GM12875 (cell line): ENCODE results near the gene HACE1.

Experiments used
- H3K4me3 ChIP-seq: one replicate; pipeline ENCODE4 v1.5.1; 2011; ENCODE audit warnings: low read depth, low read length, control low read depth
- TF ChIP-seq, protein P1 (sequence below): IDR thresholded peaks from 2 replicates; pipeline ENCODE4 v1.5.1; 2011; ENCODE audit warnings: low read depth, mild to moderate bottlenecking, control low read depth, inconsistent platforms, low read length, moderate library complexity, borderline replicate concordance; ENCODE audit not compliant: insufficient read depth

HACE1 gene

GRCh38 chr6:104729433-104729832 lies 130.3 kb downstream of the HACE1 start:
- no peak overlapping the region for H3K4me3 ChIP-seq
- TF ChIP-seq, protein P1, sequence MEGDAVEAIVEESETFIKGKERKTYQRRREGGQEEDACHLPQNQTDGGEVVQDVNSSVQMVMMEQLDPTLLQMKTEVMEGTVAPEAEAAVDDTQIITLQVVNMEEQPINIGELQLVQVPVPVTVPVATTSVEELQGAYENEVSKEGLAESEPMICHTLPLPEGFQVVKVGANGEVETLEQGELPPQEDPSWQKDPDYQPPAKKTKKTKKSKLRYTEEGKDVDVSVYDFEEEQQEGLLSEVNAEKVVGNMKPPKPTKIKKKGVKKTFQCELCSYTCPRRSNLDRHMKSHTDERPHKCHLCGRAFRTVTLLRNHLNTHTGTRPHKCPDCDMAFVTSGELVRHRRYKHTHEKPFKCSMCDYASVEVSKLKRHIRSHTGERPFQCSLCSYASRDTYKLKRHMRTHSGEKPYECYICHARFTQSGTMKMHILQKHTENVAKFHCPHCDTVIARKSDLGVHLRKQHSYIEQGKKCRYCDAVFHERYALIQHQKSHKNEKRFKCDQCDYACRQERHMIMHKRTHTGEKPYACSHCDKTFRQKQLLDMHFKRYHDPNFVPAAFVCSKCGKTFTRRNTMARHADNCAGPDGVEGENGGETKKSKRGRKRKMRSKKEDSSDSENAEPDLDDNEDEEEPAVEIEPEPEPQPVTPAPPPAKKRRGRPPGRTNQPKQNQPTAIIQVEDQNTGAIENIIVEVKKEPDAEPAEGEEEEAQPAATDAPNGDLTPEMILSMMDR: no peak

- TF ChIP-seq, protein P1: no peak
- H3K4me3 ChIP-seq: no peak overlapping the region
These were observed 131.3 kb downstream of the HACE1 start for GRCh38 chr6:104728448-104728847.

DNA sequence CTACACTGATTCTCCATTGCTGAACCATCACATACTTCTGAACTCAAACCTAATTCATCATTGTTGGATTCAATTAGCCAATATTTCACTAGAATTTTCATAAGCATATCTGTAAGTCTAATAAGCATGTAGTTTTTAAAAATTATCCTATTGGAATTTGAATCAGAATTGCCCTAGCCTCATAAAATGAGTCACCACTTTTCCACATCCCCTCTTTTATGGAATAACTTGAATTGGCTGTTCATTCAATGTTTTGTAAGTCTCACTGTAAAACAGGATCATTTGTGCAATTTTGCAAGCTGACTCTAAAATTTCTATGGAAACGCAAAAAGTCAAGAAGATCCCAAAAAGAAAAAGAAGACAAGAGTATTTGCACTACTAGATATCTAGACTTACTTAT lies 141.0 kb downstream of the HACE1 start:
- TF ChIP-seq, protein P1: no peak
- no peak overlapping the region for H3K4me3 ChIP-seq

- H3K4me3 ChIP-seq: no peak overlapping the region
- TF ChIP-seq, protein P1: no peak
These were observed 142.9 kb downstream of the HACE1 start for GRCh38 chr6:104716858-104717257.

GRCh38 chr6:104714796-104715195 lies 144.9 kb downstream of the HACE1 start:
- TF ChIP-seq, protein P1: no peak
- H3K4me3 ChIP-seq: no peak overlapping the region

DNA sequence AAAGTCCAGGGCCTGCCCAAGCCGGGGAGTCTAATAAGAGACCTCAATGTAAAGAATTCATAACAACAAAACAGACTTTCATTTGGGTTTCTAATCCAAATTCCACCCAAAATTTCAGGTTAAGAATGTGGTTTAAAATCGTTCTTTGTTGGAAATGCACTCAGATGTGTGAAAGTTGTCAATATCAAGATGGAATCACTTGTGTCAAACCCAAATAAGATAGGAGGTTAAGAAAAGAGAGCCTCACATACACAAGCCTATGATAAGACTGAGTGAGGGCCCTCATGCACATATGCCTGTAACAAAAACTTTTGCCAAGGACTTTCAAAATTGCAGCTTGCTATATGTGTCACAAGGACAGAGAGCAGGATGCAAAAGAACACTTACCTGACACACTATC lies 145.7 kb downstream of the HACE1 start:
- TF ChIP-seq, protein P1: no peak
- H3K4me3 ChIP-seq: no peak overlapping the region

DNA sequence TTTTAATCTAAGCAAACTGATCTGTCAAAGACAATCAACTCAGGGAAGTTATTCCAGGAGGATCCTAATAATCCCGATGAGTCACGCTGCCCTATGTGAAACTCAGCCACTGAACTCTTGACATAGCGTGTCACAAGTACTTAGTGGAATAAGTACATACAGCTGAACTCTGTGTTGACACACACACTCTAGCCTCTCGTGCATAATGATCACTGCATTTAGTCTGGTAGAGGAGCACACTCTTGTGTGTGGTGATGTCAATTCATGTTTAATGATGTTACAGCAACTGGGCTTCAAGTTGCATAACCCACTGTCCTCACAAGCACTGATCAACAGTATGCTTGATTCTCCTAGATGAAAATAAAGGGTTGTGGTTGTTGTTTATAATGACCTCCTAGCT lies 148.3 kb downstream of the HACE1 start:
- TF ChIP-seq, protein P1: no peak
- no peak overlapping the region for H3K4me3 ChIP-seq
